IPS DF 6.9 (cell line): Measurements from ENCODE around the gene SERPINB13.

Source experiments
- DNase-seq: peaks from one replicate; pipeline ENCODE4 v3.0.0-alpha.2; 2013; ENCODE audit warnings: low read depth, low spot score
- H3K27ac ChIP-seq: one replicate; pipeline ENCODE4 v1.5.1; 2013; ENCODE audit warnings: low read length, control low read depth
- H3K27me3 ChIP-seq: 2 replicates; pipeline ENCODE4 v1.6.1; 2013; ENCODE audit warnings: mild to moderate bottlenecking, low read length; ENCODE audit not compliant: control insufficient read depth, insufficient read depth
- H3K36me3 ChIP-seq: 2 replicates; pipeline ENCODE4 v1.6.1; 2013; ENCODE audit warnings: low read length; ENCODE audit not compliant: control insufficient read depth, insufficient read depth
- H3K4me1 ChIP-seq: 2 replicates; pipeline ENCODE4 v1.6.1; 2013; ENCODE audit warnings: low read length; ENCODE audit not compliant: control insufficient read depth, insufficient read depth
- H3K4me3 ChIP-seq: 2 replicates; pipeline ENCODE4 v1.5.1; 2013; ENCODE audit warnings: mild to moderate bottlenecking, low read length
- H3K9me3 ChIP-seq: 2 replicates; pipeline ENCODE4 v1.6.1; 2013; ENCODE audit warnings: low read length, inconsistent platforms; ENCODE audit not compliant: control insufficient read depth, insufficient read depth
- WGBS: extraction: QIAGEN DNeasy Blood & Tissue Kit; methylation state at CpG from one replicate; pipeline ENCODE4 v1.1.7; 2013; ENCODE audit warnings: mixed read lengths, missing lambda C conversion rate; ENCODE audit not compliant: insufficient read length, insufficient coverage; 5-methylcytosine and 5-hydroxymethylcytosine counted together

The SERPINB13 gene

DNA sequence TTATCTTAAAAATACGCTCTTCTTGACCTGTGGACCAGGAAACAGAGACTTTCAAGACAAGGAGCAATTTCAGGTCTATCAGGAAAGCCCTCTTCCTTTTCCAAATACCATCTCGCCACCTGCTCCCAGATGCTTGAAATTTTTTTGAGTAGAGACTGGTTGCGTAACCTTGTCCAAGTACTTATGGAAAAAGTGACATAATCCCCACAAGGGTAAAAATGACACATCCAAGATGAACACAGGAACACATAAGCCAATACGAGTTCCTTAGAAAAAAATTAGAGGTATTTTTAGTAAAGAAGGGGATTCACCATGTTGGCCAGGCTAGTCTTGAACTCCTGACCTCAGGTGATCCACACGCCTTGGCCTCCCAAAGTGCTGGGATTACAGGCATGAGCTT, 1.8 kb downstream of the SERPINB13 start:
- Histone ChIP-seq H3K9me3 (no peaks in the 10 kb centered on the region), H3K27ac (no peak overlapping the region), H3K4me1 (no peaks in the 10 kb centered on the region), H3K36me3 (no peaks in the 10 kb centered on the region), H3K4me3 (no peak overlapping the region), H3K27me3 (no peaks in the 10 kb centered on the region)
- WGBS, result no CpG with 5 or more reads among the region's 5 CpGs
- no peak for DNase-seq

DNA sequence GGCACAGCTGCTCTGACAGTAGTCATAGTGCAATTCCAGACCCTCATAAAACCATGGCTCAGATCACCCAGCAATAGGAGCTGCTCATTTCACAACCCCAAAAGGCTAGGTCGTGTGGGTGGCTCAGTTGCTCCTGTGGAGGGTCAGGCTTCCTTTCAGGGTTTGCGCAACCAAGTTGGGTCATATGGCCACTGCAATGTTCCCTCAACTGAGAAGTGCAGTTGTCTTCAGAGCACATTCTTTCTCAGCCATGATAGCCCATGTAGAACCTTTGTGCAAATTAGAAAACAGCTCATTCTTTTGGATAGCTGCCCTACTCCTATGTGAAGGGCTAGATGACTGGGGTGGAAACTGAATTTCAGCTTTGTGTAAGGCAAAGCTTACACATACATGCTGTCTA, 3.2 kb downstream of the SERPINB13 start:
- Histone ChIP-seq H3K4me3 (no peak overlapping the region), H3K9me3 (no peaks in the 10 kb centered on the region)

DNA sequence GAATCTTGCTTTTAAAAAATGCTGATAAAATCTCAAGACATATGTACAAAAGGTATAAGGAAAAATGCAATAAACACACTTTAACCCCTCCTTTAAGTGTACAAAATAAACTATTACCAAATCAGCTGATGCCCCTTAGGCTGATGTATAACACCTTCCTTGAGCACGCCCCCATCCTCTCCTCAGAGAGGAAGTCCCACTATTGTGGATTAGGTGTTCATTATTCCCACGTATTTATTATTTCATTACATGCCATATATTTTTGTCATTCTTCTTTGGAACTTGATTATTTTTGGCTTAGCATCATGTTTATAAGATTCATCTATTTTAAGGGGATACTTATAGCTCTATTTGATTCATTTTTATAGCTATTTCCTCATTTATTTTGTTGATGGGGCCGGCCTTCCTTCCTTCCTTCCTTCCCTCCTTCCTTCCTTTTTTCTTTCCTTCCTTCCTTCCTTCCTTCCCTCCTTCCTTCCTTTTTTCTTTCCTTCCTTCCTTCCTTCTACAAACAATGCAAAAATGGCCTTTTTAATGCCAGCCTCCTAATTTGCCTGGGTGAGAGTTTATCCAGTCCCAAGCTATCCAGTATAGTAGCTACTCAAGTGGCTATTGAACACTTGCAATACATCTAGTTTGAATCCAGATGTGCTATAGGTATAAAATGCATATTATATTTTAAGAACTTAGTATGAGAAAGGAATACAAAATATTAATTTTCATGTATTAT, 4.0 kb downstream of the SERPINB13 start:
- no peaks in the 10 kb centered on the region for H3K36me3 ChIP-seq
- DNase-seq, result no peak
- H3K27ac ChIP-seq, result no peak overlapping the region
- WGBS, result no CpG with 5 or more reads among the region's 3 CpGs
- no peaks in the 10 kb centered on the region for H3K9me3 ChIP-seq
- H3K4me3 ChIP-seq, result no peak overlapping the region
- no peaks in the 10 kb centered on the region for H3K4me1 ChIP-seq
- no peaks in the 10 kb centered on the region for H3K27me3 ChIP-seq

More for the DNA sequence above, 3.2 kb downstream of the SERPINB13 start:
- no peak overlapping the region for H3K27ac ChIP-seq
- no peaks in the 10 kb centered on the region for H3K27me3 ChIP-seq
- no peaks in the 10 kb centered on the region for H3K4me1 ChIP-seq
- no CpG with 5 or more reads among the region's 2 CpGs for WGBS
- no peak for DNase-seq
- no peaks in the 10 kb centered on the region for H3K36me3 ChIP-seq

DNA sequence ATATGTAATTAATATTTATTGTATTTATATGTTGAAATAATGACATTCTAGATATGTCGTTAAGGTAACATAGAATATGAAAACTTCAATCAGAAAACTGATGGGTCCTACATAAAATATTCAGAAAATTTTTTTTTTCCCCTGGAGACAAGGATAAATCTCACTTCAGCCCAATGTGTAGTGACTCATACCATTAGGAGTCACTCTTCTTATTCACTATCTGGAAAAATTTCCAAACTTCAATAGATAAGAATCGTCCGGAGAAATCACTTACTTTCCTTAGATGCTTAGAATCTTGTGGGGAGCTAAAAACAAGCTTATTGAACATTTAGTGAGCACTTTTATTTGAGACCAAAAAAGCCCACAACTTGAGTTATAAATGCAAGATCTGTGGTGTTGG, 4.6 kb downstream of the SERPINB13 start:
- H3K4me3 ChIP-seq, result no peak overlapping the region

DNA sequence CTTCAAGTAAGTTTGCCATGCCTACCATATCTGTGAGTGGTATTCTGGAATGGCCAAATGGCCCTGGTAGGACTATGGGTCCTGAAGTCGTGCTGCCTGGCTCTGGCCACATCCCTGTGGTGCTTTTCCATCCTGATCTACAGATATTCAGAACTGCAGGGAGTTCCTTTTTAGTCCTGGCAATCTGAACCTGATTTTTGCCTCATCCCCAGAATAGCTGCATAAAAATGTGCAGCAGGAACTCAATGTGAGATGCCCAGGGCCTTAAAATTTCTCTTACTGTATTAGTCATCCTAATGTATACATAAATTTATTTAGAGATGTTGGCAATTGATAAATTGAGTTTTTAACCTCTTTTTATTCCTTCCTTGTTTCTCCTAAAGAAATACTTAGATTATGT, 5.3 kb downstream of the SERPINB13 start:
- WGBS, result no CpG with 5 or more reads among the region's 1 CpG
- H3K4me3 ChIP-seq, result no peak overlapping the region
- no peaks in the 10 kb centered on the region for H3K4me1 ChIP-seq
- DNase-seq, result no peak
- H3K9me3 ChIP-seq, result no peaks in the 10 kb centered on the region
- H3K36me3 ChIP-seq, result no peaks in the 10 kb centered on the region
- no peaks in the 10 kb centered on the region for H3K27me3 ChIP-seq
- H3K27ac ChIP-seq, result no peak overlapping the region

More for the DNA sequence above, 4.6 kb downstream of the SERPINB13 start:
- H3K27ac ChIP-seq, result no peak overlapping the region
- DNase-seq, result no peak
- no peaks in the 10 kb centered on the region for H3K27me3 ChIP-seq
- H3K36me3 ChIP-seq, result no peaks in the 10 kb centered on the region
- WGBS, result no CpG with 5 or more reads among the region's 3 CpGs
- H3K9me3 ChIP-seq, result no peaks in the 10 kb centered on the region
- H3K4me1 ChIP-seq, result no peaks in the 10 kb centered on the region

DNA sequence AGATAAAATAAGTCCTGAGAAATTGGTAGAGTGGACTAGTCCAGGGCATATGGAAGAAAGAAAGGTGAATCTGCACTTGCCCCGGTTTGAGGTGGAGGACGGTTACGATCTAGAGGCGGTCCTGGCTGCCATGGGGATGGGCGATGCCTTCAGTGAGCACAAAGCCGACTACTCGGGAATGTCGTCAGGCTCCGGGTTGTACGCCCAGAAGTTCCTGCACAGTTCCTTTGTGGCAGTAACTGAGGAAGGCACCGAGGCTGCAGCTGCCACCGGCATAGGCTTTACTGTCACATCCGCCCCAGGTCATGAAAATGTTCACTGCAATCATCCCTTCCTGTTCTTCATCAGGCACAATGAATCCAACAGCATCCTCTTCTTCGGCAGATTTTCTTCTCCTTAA, 9.8 kb downstream of the SERPINB13 start:
- H3K4me3 ChIP-seq, result no peak overlapping the region
- H3K27ac ChIP-seq, result no peak overlapping the region
- WGBS, result no CpG with 5 or more reads among the region's 14 CpGs
- H3K4me1 ChIP-seq, result no peaks in the 10 kb centered on the region
- H3K9me3 ChIP-seq, result no peaks in the 10 kb centered on the region
- no peaks in the 10 kb centered on the region for H3K27me3 ChIP-seq
- no peak for DNase-seq
- H3K36me3 ChIP-seq, result no peaks in the 10 kb centered on the region

DNA sequence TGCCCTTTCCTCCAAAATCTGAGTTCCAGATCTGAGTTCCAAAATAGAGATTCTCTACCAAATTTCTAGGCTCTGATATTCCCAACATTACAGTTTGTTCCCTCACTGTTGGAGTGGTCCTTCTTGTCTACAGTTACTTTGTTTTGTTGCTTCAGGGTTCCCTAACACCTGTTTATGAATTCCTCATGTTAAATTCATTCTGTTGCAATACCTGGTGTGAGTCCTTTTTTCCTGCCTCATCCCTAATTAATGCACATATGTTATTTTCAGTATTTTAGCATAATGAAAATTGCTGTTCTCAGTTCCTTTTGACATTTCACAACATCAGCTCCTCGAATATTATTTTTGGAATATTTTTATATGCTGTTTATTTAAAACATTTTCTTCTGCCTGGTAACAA, 16.2 kb downstream of the SERPINB13 start:
- no peaks in the 10 kb centered on the region for H3K36me3 ChIP-seq
- H3K27ac ChIP-seq, result no peak overlapping the region
- no peaks in the 10 kb centered on the region for H3K9me3 ChIP-seq
- DNase-seq, result no peak
- no peak overlapping the region for H3K4me3 ChIP-seq
- no peaks in the 10 kb centered on the region for H3K4me1 ChIP-seq
- H3K27me3 ChIP-seq, result no peaks in the 10 kb centered on the region
- no CpG with 5 or more reads among the region's 1 CpG for whole genome bisulfite sequencing

DNA sequence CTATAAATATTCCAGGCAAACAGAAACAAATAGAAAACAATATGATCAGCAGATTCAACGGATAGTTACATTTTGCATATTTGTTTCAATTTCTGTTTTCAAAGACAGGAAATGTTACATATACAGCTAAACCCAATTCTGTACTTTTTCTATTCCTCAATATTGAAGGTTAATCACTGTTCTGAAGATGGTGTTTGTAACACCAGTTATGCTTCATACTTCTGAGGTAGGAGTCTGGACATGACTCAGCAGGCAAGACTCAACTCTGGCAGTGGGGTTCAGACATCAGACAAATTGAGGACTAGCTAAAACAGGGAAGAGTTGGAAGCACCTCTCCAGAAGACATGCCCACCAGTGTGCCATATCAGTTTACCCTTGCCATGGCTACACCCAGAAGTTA, 16.6 kb downstream of the SERPINB13 start:
- no peak for DNase-seq
- H3K27ac ChIP-seq, result no peak overlapping the region
- no peaks in the 10 kb centered on the region for H3K9me3 ChIP-seq
- no peaks in the 10 kb centered on the region for H3K36me3 ChIP-seq
- H3K27me3 ChIP-seq, result no peaks in the 10 kb centered on the region
- no CpG with 5 or more reads among the region's 1 CpG for WGBS
- H3K4me1 ChIP-seq, result no peaks in the 10 kb centered on the region
- H3K4me3 ChIP-seq, result no peak overlapping the region

DNA sequence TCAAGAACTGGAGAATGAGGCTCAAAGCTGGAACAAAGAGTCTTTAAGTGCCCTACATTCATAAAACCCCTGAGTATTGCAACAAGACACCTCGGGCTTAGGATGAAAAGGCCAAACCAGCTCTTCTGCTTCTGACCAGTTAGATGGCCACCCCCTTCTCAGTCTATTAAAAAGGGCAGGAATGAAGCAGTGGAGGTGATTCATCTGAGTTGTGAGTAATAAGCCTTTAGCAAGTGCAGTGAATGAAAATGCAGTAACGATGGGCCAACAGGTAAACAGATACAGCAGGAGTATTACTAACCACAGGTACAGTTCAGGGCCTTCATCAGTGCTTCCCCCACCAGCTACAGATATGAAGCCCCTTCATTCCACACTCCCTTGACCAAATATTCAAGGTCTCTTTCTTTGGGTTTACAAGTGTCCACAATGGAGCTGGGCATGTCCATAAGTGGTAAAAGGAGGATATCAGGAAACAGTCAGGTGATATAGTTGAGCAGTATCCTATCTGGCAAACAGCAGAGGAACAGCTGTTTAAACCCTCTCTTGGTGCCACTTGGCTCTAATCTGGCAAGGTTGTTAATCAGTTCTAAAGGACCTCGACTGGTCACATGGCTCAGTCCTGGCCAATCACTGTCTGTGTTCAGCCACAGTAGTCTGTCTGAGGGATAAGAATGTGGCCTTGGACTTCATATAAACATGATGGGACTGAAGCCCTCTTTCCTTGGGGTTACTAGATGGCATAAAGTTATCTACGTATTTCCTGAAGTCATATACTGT, 17.8 kb downstream of the SERPINB13 start:
- H3K4me1 ChIP-seq, result no peaks in the 10 kb centered on the region
- DNase-seq, result no peak
- no peaks in the 10 kb centered on the region for H3K27me3 ChIP-seq
- H3K9me3 ChIP-seq, result no peaks in the 10 kb centered on the region
- no CpG with 5 or more reads among the region's 4 CpGs for WGBS
- H3K4me3 ChIP-seq, result no peak overlapping the region
- H3K36me3 ChIP-seq, result no peaks in the 10 kb centered on the region
- H3K27ac ChIP-seq, result no peak overlapping the region

DNA sequence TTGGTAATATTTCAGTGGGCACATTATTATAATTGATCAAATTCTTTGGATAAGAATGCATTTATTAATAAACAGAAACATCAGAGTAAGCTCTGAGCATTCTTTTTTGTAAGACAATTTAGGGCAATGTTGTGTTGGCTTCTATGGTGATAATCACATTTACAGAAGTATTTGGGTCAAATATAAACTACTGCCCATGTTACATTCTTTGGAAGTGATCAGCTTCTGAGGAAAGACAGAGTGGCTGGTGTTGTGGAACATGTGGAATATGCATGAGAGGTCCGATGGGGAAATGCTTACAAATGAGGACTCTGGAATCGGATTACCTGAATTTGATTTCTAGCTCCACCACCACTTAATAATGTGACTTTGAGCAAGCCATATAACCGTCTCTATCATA, 19.4 kb downstream of the SERPINB13 start:
- Histone ChIP-seq H3K4me3 (no peak overlapping the region), H3K9me3 (no peaks in the 10 kb centered on the region), H3K36me3 (no peaks in the 10 kb centered on the region), H3K4me1 (no peaks in the 10 kb centered on the region), H3K27me3 (no peaks in the 10 kb centered on the region), H3K27ac (no peak overlapping the region)
- no CpG with 5 or more reads among the region's 3 CpGs for WGBS
- DNase-seq, result no peak
